Measurements from ENCODE around the gene PLEKHH3.

The PLEKHH3 gene

DNA sequence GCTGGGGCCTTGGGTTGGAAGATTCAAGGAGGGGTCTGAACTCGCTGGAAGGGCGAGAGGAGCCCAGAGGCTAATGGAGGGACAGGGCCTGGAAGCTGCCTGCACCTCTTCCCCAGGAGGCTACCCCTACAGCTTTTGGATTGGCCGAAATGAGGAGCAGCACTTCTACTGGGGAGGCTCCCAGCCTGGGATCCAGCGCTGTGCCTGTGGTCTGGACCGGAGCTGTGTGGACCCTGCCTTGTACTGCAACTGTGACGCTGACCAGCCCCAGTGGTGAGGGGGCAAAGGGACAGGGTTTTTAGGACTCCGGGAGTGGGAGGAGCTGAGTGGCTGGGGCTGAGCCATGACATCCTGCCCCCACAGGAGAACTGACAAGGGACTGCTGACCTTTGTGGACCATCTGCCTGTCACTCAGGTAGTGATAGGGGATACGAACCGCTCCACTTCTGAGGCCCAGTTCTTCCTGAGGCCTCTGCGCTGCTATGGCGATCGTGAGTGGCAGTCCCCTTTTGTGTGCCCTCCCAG is 14.3 kb upstream of the PLEKHH3 start:
- in situ Hi-C loops (cut with HindIII; ENCODE audit: low pct_ligation_motif_present, low pct_unique_long_range_greater_than_20kb, low sequenced_read_pairs): no loop called here
- DNase-seq: no peak

DNA sequence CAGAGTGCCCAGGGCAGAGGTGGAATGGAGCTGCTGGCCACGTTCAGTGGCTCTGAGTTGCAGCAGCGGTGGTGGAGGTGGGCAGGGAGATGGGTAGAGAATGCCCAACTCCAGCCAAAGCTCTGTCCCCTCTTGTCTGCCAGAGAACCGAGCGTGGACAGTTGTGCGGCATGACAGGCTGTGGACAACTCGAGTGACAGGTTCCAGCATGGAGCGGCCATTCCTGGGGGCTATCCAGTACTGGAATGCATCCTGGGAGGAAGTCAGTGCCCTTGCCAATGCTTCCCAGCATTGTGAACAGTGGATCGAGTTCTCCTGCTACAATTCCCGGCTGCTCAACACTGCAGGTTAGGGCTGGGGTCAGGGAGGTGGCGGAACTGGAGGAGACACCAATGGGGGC is 13.8 kb upstream of the PLEKHH3 start:
- in situ Hi-C loops (cut with HindIII; ENCODE audit: low pct_ligation_motif_present, low pct_unique_long_range_greater_than_20kb, low sequenced_read_pairs): no loop called here
- no peak for DNase-seq

DNA sequence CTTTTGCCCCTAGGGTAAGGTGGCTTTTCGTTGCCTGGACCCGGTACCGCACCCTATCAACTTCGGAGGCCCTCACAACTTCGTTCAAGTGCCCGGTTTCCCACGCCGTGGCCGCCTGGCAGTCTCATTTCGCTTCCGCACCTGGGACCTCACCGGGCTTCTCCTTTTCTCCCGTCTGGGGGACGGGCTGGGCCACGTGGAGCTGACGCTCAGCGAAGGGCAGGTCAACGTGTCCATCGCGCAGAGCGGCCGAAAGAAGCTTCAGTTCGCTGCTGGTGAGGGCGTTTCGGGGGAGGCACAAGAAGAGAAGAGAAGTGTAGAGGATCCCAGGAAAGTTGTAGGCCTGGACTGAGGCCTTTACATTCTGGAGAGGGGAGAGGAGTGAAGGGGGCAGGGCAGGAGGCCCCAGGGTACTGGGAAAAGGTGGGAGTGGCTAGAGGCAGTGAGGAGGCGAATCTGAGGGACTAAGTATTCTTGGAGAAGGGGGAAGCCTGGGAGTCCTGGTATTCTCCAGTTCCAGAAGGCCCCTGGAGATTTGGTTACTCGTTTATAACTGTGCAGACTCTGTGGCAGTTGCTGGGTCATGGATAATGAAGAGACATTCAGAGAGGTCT is 11.0 kb upstream of the PLEKHH3 start:
- no peak for DNase-seq
- in situ Hi-C loops (cut with HindIII; ENCODE audit: low pct_ligation_motif_present, low pct_unique_long_range_greater_than_20kb, low sequenced_read_pairs): no loop called here

DNA sequence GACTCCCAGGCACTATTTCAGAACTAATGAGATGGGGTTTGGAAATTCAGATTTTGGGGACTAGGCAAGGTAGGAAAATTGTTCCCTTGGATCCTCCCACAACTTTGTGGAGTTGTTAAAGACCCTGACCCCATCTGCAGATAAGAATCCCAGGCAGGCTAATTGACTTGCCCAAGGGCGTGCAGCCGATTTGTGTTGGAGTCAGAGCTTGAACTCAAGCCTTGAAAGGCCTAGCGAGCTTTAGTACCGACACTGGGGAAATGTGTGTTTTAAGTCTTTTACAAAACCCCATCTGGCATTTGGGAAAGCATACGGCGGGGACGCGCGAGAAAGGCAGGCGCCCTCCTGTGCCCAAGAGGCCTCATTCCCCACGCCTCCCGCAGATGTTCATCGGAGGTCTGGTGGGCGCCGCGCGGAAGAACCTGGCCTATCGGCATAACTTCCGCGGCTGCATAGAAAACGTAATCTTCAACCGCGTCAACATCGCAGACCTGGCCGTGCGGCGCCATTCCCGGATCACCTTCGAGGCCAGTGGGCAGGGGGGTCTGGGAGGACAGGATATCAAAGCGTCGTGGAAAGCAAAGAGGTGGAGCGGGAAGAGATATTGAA is 9.8 kb upstream of the PLEKHH3 start:
- no peak for DNase-seq
- in situ Hi-C loops (cut with HindIII; ENCODE audit: low pct_ligation_motif_present, low pct_unique_long_range_greater_than_20kb, low sequenced_read_pairs): no loop called here

DNA sequence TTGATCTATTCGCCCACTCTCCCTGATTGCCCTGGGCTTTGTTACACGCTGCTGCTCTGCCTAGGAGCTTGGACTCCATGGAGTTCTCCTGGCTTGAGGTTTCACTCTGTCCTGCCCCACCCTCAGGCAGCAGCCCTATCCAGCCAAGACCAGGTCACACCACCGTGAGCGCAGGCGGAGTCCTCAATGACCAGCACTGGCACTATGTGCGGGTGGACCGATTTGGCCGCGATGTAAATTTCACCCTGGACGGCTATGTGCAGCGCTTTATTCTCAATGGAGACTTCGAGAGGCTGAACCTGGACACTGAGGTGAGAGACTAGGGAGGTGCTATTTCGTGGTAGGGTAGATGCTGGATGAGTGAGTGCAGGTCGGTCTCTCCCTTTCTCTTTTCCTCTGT is 9.0 kb upstream of the PLEKHH3 start:
- no peak for DNase-seq
- in situ Hi-C loops (cut with HindIII; ENCODE audit: low pct_ligation_motif_present, low pct_unique_long_range_greater_than_20kb, low sequenced_read_pairs): no loop called here

DNA sequence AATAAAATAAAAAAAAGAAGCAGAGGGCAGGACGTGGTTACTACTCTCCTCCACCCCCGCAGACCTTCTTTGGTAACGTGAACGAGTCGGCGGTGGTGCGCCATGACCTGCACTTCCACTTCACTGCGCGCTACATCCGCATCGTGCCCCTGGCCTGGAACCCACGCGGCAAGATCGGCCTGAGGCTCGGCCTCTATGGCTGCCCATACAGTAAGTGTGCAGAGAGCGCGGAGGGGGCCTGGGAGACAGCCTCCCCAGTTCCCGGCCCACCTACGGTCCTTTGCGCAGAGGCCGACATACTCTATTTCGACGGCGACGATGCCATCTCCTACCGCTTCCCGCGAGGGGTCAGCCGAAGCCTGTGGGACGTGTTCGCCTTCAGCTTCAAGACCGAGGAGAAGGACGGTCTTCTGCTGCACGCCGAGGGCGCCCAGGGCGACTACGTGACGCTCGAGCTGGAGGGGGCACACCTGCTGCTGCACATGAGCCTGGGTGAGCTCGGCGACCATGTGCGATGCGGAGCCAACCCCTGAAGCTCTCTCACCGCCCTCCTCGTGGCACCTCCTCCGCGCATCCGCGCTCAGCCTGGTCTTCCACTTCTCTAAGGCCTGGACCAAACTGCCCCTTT is 8.2 kb upstream of the PLEKHH3 start:
- in situ Hi-C loops (cut with HindIII; ENCODE audit: low pct_ligation_motif_present, low pct_unique_long_range_greater_than_20kb, low sequenced_read_pairs): no loop called here
- no peak for DNase-seq

DNA sequence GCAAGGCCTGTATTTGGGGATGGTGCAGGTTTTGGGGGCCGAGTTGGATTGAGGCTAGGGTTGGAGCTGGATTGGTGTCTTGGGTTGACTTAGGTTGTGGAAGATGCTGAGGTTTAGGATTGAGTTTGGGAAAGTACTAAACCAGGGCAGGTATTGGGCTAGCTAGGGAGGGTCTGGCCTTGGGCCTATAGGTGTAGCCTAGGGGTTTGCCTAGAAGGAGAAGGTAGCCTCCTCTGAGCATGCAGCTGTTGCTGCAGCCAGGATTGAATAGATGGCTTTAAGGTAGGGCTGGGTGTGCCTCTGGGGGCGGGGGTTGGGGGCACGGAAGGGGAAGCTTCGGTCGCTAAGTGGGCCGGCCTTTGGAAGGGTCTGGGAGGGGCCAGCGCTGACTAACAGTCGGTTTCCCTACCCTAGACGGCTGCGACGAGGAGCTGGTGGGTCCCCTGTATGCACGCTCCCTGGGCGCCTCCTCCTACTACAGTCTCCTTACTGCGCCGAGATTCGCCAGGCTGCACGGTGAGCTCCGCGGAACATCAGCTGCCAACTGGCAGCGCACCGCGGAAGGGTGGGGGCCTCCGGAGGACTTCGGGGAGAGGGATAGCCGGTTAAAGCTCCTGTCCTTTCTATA is 6.7 kb upstream of the PLEKHH3 start:
- no peak for DNase-seq
- in situ Hi-C loops (cut with HindIII; ENCODE audit: low pct_ligation_motif_present, low pct_unique_long_range_greater_than_20kb, low sequenced_read_pairs): no loop called here

DNA sequence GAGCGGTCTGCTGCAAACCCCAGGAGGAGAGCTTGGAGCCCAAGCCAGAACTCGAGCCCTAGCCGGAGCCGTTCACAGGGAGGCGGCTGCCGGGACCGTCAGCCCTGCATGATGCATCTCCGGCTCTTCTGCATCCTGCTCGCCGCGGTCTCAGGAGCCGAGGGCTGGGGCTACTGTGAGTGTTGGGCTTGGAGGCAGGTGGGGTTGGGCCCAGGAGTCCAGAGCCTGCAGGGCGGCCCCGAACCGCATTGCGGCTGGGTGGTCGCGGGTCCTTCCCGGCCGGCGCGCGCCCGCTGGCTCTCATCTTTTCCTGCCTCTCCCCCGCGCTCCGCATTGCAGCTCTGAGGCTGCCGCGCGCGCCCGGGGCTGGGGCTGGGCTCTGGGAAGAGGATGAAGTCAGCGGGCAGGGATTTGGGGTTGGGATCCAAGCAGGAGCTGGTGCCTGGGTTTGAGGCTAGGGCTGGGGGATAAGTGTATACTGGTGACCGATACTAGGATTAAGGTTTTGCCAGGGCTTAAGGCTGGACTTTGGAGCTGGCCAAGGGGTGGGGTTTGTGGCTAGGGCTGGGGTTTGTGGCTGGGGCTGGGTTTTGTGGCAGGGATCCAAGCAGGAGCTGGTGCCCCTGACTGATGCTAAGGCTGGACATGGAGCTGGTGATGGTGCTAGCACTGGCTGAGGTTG is 6.1 kb upstream of the PLEKHH3 start:
- DNase-seq: peak; percentile 75
- in situ Hi-C loops (cut with HindIII; ENCODE audit: low pct_ligation_motif_present, low pct_unique_long_range_greater_than_20kb, low sequenced_read_pairs): no loop called here

DNA sequence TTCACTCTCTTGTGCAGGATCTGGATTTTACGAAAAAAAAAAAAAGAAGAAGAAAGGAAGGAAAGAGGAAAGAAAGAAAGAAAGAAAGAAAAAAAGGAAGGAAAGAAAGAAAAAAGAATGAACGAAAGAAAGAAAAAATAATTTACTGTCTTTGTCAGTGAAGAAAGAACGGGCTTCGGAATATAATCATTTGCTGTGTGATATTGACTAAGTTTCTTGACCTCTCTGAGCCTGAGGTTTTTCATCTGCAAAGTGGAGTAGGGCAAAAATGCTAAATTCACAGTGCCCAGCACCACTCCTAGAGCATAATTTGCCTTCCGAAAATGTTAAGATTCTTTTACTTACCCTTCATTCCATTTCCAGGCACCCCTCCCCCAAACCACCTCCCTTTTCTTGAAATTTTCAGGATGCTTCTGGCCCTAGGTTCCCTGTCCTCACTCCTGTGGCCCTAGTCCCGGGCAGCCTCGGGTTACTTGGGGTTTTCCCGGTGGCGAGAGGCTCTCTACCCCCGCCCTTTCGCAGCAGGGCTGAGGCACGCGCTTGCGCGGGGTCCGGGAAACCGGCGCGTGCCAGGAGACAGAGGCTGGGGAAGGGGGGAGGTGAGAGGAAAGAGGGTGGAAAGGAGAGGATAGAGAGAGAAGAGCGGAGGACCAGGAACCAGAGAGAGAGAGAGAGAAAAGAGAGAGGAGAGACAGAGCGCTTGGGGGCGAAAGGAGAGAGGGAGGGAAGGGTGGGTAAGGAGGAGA is 5.4 kb upstream of the PLEKHH3 start, which contains the start of gene CNTNAP1:
Gene CNTNAP1, plus strand, starts transcription at position 556 of the 746 bp plus-strand sequence. CDS start 299 bp downstream, outside the sequence.
- DNase-seq: peak; percentile 88
- in situ Hi-C loops (cut with HindIII; ENCODE audit: low pct_ligation_motif_present, low pct_unique_long_range_greater_than_20kb, low sequenced_read_pairs): no loop called here

DNA sequence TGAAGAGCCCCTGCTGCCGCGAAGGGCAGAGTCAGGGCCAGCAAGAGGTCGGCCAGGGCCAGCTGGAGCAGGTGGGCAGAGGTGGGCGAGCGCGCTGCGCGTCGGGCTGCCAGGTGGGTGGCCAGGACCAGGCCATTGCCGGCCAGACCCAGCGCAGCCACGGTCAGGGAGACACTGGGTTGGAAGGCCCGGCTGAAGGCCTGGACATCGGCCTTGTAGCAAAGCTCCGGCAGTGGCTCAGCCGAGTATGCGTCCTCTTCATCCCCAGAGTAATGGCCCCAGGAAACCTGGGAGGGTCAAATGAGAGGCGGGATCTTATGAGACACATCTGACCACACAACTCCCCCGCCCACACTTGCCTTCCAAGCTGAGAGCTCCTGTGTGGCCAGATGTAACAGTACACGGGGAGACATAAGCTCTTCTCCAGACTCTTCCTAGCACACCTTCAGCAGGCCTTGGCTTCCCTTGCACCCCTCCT is 3.6 kb upstream of the PLEKHH3 start:
- no peak for DNase-seq
- in situ Hi-C loops (cut with HindIII; ENCODE audit: low pct_ligation_motif_present, low pct_unique_long_range_greater_than_20kb, low sequenced_read_pairs): no loop called here

DNA sequence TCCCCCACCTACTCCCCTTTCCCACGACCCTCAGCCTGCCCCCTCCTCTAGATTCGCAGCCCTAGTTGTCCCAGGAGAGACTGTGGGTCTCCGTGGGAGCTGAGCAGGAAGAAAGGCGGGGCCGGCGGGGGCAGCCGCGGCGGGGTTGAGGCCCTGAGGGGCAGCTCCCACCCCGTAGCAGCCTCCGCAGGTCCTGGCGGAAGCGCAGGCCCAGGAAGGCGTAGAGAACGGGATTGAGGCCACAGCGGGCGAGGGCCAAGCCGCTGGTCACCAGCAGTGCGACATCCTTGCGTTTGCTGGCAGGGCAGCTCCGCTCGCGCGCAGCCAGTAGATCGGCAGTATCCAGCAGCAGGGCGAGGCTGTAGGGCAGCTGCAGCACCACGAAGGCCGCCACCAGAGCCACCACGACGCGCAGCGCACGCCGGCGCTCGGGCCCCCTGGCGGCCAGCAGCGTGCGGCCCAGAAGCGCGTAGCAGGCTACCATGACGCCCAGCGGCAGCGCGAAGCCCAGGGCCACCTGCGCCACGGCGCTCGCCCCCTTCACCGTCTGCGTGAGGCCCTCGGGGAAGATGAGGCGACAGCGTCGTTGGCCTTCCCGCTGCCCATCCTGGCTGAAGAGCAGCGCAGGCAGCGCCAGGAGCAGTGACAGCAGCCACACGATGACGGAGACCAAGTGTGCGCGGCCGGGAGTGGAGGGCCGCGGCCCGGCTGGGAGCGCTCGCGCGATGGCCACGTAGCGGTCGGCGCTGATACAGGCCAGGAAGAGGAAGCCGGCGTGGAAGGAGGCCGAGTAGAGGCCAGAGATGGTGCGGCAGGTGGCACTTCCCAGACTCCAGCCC is 2.9 kb upstream of the PLEKHH3 start:
- no peak for DNase-seq
- in situ Hi-C loops (cut with HindIII; ENCODE audit: low pct_ligation_motif_present, low pct_unique_long_range_greater_than_20kb, low sequenced_read_pairs): no loop called here

DNA sequence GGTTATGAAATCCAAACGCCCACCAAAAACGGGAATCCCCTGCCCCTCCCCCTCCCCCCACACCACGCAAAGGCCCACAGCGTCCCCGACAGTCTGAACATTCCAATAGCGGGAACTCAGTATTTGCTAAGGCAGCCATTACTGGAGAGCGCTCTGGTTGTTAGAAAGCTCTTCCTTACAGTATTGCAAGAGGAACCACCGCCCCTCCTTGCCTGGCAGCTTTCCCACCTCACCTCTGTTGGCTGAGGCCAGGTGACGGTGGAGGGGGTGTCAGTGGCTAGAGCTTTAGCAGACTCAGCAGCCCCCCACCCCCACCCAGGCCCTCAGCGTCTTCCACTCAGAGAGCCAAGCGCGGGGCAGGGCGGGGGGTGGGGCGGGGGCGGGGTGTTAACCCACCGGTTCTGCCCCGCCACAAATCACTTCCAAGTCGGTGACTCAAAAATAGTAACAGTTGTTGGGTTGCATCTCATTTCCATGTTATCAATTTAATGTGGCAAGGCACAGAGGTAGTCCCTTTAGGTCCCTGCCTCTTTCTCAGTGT is 2.2 kb upstream of the PLEKHH3 start:
- peak; percentile 24 for DNase-seq
- in situ Hi-C loops (cut with HindIII; ENCODE audit: low pct_ligation_motif_present, low pct_unique_long_range_greater_than_20kb, low sequenced_read_pairs): no loop called here

DNA sequence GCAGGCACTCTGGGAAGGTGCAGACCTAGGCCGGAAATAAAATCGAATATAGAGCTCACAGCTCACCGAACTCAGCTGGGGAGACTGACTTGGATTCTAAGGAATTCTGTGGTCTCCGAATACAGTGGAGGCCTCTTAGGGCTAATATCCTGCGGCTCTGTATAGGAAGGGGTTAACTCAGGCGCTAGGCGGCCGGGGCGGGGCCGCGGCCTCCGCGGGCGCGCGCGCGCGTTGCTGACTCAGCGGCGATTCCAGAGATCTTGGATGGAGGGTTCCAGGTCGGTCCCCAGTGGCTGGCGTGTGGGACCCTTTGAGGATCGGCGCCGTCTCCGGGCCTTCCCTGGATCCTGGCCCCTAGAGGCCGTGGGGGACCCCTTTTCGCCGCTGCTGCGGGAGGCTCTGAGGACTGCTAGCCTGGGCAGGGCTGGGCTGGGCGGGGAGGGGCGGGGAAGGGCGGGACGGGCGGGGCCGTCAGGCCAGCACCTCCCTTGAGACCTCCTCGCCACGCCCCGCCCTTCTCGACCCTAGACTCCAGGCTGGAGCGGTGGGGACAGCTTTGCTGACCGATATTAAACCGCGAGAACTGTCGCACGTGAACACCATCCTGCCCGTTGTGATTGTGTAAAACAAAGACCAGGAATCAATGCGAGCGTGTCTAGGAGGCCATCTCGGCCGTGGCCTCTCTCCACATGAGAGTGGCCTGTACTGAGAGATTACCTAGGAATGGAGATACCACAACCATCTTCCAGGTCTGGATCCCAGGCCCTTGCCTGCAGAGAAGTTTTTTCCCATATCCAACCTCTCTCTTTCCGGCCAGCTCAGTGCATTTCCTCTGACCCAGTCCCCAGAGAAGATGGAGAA is 1.4 kb upstream of the PLEKHH3 start:
- in situ Hi-C loops (cut with HindIII; ENCODE audit: low pct_ligation_motif_present, low pct_unique_long_range_greater_than_20kb, low sequenced_read_pairs): no loop called here
- DNase-seq: peak; percentile 93

DNA sequence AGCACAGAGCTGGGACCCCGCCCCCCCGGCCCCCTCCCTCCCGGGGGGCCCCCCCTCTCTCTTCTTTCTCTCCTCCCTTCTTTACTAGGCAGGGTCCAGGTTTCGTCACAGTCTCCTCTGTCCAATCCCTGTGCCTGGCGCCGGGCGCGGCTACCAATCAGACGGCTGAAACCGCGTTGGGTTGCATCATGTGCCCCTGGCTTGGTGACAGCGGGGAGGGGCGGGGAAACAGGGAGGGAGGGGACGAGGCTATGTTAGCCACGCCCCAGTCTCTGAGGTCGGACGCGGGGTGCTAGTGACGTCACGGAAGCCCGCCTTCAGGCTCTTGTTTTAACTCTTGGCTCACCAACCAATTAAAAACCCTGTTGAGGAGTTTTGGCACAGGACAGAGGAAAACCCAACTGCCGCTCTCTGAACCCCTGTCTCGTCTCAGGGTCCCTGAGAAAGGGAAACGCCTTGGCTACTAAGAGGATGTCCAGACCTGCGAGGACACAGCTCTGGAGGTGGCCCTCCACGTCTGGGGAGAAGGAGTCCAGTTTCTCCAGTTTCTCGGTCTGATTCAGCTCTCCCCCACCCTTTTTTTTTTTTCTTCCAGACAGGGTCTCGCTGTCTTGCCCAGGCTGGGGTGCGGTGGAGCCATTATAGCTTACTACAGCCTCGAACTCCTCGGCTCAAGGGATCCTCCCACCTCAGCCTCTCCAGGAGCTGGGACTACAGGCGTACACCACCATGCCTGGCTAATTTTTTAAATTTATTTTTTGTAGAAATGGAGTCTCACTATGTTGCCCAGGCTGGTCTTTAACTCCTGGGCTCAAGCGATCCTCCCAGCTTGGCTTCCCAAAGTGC is 441 bp upstream of the PLEKHH3 start:
- in situ Hi-C loops (cut with HindIII; ENCODE audit: low pct_ligation_motif_present, low pct_unique_long_range_greater_than_20kb, low sequenced_read_pairs): no loop called here
- peak; percentile 100 for DNase-seq

DNA sequence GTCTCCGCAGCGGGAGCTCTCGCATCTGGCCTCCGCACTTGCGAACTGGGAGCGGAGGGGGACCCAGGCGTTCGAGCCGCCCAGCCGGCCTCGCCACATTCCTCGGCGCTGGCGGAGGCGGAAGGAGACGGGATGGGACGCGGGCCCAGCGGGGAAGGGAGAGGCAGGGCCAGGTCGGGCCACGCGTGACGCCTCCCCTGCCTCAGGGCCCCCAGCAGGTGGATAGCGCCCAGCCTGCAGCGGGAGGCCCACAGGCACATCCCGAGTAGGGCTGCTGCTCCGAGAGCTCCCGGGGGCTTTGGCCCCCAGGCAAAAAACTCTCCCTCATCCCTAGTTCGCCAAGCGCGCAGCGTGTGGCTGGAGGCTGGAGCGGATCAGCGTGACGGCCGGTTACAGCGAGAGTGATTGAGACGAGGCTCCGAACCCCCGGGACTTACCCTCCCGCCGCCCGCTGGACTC is 800 bp downstream of the PLEKHH3 start:
- in situ Hi-C loops (cut with HindIII; ENCODE audit: low pct_ligation_motif_present, low pct_unique_long_range_greater_than_20kb, low sequenced_read_pairs): no loop called here

More for the DNA sequence above, 800 bp downstream of the PLEKHH3 start:
- DNase-seq: peak; percentile 49

Measured in ACHN (cell line).